Breast epithelium (tissue), 3 donors: ENCODE results near the gene OR2AG2.

Experiments
- POLR2A ChIP-seq: fragments of 450-650 bp; IDR thresholded peaks from one replicate; pipeline ENCODE4 v1.6.1; 2016; ENCODE audit warnings: antibody characterized with exemption, mild to moderate bottlenecking, moderate library complexity
- TF ChIP-seq, protein P1 (sequence below), 3 donors: fragments of 450-650 bp; IDR thresholded peaks; one replicate each; pipeline ENCODE4 v1.5.1; 2016 to 2017; ENCODE audit warnings: antibody characterized with exemption in 3 of 3, mild to moderate bottlenecking in 3 of 3, moderate library complexity in 3 of 3

DNA sequence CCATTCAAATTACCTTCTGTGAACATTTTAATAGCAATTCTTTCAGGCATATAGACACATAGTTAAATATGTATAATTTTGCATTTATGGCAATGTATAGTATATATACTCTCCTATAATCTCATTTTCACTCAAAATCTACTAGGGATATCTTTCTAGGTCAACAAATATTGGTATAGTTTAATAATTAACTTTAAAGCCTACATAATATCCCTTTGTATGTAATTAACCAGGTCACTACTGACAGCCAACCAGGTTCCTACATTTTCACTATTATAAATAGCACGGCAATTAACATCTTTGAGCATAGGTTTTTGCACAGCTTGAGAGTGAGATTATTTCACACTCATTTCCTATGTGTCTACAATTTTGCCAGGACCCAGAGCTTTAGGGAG, 15.8 kb downstream of the OR2AG2 start:
- TF ChIP-seq, protein P1, sequence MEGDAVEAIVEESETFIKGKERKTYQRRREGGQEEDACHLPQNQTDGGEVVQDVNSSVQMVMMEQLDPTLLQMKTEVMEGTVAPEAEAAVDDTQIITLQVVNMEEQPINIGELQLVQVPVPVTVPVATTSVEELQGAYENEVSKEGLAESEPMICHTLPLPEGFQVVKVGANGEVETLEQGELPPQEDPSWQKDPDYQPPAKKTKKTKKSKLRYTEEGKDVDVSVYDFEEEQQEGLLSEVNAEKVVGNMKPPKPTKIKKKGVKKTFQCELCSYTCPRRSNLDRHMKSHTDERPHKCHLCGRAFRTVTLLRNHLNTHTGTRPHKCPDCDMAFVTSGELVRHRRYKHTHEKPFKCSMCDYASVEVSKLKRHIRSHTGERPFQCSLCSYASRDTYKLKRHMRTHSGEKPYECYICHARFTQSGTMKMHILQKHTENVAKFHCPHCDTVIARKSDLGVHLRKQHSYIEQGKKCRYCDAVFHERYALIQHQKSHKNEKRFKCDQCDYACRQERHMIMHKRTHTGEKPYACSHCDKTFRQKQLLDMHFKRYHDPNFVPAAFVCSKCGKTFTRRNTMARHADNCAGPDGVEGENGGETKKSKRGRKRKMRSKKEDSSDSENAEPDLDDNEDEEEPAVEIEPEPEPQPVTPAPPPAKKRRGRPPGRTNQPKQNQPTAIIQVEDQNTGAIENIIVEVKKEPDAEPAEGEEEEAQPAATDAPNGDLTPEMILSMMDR (IDR thresholded peaks at IDR 0.05), result no peak
- no peak for TF ChIP-seq POLR2A
